ENCODE data around the gene GPHA2.

The GPHA2 gene

DNA sequence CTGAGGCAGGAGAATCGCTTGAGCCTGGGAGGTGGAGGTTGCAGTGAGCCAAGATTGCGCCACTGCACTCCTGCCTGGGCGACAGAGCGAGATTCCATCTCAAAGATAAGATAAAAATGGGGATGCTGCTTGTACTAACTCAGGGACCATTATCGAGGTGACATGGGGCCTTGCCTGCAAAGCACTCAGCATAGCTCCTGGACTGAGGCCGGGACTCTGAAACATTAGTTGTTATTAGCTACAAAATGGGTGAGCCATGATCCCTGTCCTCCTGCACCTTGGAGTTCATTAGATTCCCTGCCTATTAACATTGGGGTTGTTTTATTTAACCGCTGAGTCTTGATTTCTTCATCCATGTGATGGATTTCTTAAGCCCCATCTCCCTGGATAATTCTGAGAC lies 6.1 kb downstream of the GPHA2 start:
- no peak for DNase-seq

- DNase-seq, result no peak
Observed at GRCh38 chr11:64928957-64929356, 6.7 kb downstream of the GPHA2 start.

DNA sequence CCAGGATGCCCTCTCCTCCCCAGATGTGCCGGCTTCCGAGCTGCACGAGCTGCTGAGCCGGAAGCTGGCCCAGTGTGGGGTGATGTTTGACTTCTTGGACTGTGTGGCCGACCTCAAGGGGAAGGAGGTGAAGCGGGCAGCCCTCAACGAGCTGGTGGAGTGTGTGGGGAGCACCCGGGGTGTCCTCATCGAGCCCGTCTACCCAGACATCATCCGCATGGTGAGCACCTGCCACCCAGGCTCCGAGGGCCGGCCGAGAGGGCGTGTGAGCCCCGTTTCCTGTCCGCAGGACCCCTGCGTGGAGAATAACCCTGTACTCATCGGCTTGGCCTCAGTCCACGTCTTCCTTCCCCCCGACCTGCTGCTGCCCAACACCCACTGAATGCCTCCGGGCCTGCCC lies 9.0 kb downstream of the GPHA2 start:
- DNase-seq, result no peak

- no peak for DNase-seq
Observed at GRCh38 chr11:64925536-64926436, 9.9 kb downstream of the GPHA2 start.

- DNase-seq, result peak; percentile 18
Observed at GRCh38 chr11:64924910-64925284, 10.8 kb downstream of the GPHA2 start.

DNA sequence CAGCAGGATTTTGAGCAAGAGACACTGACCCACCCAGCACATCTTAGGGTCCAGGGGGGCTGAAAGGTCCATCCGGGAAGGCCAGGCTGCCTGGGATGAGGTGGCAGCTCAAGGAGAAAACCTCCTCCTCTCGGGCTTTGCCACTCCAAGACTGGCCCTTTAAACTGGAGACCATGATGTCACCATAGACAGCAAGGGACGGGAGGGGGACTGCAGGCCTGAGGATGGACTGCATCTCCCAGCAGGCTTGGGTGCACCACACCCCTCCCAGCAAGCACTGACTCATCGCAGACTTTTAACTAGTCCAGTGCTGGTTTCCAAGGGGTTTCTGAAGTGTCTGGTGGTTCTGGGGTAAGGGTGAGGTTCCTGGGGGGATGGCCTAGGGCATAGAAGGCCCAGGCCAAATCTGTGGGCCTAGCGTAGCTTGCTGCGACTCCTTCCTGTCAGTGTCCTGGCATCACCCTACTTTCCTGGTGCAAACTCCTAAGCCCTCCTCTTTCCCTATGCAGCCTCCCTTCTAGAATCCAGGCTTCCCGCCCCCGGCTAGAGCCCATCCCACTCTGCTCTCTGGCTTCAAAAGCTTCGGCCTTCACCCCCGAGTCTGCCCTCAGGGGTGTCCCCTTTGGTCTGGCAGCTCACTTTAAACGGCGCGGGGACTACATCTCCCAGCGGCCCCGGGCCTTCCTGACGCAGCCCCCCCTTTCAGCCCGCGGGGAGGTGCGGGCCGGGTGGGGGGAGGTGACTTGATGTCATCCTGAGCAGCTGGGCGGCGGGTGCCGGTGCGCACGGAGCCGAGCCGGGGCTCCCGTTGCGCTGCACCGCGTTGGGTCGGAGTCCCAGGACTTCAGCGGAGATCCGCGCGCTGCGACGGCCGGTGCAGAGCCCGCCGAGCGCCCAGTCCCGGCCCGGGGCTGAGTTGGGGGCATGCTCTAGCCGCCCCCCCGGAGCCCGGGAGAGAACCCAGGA lies 11.5 kb downstream of the GPHA2 start, which contains the start of gene PPP2R5B:
TSS of gene PPP2R5B (plus strand) at position 746 of the 966 bp plus-strand sequence. CDS start 1,046 bp downstream, outside the sequence.
- DNase-seq, result peak; percentile 90

DNA sequence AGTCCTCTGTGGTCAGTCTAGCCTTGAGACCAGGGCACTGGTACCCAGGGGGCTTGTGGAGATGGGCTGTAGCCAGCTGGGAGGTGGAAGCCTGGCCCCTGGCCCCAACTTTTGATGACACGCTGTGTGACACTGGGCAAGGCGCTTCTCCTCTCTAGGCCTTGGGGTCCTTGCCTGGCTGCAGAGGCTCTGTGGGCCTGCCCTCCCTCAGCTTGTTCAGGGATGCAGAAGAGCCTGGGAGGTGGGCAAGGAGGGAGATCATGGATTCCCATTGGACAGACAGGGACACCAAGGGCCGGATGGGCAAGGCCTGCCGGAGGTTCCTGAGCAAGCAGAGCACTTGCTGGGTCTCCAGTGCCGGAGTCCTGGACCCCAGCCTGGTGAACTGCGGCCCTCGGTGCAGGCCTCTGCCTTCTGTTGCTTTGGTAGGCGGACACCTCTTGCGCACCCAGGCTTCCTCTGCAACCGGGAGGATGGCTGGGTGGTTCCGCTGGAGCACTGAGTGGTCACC lies 12.5 kb downstream of the GPHA2 start:
- DNase-seq, result no peak

DNA sequence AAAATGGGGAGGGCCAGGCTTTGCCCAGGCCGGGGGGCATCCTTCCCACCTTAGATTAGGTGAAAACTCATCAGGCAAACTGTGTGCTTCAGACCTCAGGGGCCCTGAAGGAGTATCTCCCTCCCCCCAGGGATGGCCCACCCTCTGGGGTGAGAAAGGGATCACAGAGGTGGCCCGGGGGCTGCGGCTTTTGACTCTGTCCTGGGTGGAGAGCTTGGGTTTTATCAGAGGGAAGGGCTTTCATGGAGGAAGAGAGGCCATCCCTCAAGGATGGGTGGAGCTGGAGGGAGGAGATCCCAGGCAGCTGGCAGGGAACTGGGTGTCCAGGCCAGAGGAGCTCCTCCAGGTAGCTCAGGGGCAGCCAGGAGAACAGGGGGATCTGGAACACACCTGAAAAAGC lies 14.3 kb downstream of the GPHA2 start:
- no peak for DNase-seq

GRCh38 chr11:64920124-64920523 lies 15.6 kb downstream of the GPHA2 start:
- DNase-seq, result no peak

DNA sequence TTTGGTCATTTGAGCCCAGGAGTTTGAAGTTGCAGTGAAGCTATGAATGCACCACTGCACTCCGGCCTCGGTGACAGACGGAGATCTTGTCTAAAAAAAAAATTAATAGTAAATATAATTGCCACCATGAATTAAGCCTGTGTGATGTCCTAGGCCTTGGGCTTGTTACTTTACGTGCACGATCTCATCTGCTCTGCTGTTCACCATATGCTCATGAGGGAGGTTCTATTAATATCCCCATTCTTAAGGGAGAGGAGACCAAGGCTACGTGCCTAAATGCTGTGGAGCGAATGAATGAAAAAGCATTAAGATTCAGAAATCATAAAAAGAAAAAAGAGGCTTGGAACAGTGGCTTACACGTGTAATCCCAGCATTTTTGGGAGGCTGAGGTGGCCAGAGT lies 16.1 kb downstream of the GPHA2 start:
- DNase-seq, result no peak

GRCh38 chr11:64918017-64918416 lies 17.7 kb downstream of the GPHA2 start:
- DNase-seq, result no peak

DNA sequence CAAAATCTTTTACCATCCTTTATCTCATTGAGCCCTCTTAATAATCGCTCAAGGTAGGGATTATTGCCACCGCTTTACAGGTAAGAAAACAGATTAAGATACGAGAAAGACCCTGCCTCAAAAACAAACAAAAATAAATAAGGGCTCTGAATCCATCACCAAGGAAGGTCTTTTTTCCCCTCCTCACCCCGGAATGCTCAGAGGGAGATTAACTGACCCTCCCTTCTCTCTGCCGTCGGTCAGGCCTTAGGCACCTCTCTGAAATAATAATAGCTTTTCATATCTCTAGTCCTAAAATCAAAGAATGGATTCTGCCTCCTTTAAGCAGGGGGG lies 18.1 kb downstream of the GPHA2 start:
- DNase-seq, result no peak

GRCh38 chr11:64916775-64917662 lies 18.7 kb downstream of the GPHA2 start, which contains the start of gene ATG2A:
Gene ATG2A (minus strand): TSS chr11:64917209. CDS start chr11:64917135, 74 bp downstream.
- DNase-seq, result peak; percentile 100

DNA sequence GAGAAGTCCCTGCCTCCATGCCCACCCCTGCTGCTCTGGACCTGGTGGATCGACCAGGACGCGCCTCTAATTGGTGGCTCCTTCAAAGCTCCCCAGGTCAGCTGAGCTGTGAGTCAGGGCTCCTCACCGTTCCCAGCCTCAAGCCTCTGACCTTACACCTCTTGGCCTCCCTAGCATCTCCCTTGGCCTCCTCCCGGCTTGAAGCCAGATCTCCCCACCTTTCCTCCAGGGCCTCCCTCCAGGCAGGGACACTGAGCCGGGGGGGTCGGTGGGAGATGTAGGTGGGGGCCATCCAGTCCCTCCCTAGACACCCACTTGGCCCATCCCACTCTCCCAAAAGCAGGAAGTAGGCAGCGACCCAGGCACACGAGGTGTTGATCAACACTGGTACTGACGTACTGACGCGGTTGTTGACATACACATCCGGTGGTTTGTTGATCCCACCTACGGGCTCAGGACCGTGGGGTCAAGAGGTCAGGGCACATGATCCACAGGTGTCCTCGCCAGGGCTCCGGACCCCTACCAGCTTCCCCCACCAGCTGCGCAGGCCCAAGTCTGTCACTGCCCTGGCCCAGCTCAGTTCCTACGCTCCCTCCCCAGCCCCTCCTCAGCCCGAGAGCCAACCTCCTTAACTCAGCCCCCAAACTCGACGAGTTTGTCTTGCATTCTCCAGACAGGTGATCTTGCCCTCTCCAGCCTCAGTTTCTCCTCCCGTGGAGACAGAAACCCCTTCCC lies 19.5 kb downstream of the GPHA2 start:
- peak; percentile 38 for DNase-seq

DNA sequence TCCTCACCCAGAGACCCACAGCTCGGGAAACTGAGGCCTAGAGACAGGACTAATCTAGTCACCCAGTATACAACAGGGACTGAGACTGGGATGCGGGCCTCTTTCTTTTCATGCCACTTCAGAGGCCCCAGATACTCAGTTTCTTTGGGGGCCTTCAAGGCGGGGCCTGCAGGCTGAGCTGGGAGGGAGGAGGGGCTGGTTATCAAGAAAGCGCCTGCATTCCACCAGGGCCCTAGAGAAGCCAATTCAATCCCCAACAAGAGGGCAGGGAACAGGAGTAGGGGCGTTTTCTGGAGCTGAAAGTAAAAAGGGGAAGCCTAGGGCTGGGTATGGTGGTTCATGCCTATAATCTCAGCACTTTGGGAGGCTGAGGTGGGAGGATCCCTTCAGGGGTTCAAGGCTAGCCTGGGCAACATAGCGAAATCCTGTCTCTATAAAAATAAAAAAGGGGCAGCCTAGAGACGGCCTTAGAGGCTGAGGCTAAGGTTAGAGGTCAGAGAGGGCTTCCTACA lies 20.3 kb downstream of the GPHA2 start:
- no peak for DNase-seq

- no peak for DNase-seq
Observed at GRCh38 chr11:64914123-64914522, 21.6 kb downstream of the GPHA2 start.

- no peak for DNase-seq
Observed at GRCh38 chr11:64913171-64913727, 22.4 kb downstream of the GPHA2 start.

DNA sequence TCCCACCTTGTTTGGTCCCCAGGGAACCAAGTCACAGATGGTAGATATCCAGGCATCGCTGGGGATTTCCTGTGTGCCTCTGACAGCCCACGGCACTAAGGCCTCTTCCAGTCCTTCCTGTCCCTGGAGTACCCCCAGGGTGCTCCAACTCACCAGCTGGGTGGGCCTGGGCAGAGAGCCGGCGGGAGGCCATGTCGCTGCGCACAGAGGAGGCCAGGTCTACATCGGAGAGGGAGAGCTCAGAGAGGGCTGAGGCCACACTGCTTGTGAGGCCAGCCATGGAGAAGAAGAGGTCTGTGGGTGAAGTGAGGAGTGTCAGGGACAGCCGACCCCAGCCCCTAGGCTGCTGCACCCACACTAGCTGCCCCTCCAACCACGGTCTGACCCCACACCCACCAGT lies 24.0 kb downstream of the GPHA2 start:
- no peak for DNase-seq

DNA sequence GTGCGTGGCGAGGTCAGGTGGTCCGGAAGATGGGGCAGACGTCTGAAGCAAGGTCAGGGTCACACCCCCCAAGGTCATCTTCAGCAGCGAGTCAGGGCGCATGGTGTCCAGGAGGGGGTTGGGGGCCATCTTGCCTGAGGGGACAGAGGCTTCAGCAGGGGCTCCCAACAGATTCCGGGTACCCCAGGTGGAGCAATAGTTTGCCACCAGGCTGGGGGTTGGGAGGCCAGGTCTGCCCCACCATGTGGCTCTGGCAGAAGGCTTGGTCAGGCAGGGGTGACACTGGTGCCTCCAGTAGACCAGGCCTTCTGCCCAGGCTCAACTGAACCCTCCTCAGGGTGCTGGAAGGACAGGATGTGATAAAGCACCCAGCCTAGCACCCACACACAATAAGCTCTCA lies 24.6 kb downstream of the GPHA2 start:
- no peak for DNase-seq

DNA sequence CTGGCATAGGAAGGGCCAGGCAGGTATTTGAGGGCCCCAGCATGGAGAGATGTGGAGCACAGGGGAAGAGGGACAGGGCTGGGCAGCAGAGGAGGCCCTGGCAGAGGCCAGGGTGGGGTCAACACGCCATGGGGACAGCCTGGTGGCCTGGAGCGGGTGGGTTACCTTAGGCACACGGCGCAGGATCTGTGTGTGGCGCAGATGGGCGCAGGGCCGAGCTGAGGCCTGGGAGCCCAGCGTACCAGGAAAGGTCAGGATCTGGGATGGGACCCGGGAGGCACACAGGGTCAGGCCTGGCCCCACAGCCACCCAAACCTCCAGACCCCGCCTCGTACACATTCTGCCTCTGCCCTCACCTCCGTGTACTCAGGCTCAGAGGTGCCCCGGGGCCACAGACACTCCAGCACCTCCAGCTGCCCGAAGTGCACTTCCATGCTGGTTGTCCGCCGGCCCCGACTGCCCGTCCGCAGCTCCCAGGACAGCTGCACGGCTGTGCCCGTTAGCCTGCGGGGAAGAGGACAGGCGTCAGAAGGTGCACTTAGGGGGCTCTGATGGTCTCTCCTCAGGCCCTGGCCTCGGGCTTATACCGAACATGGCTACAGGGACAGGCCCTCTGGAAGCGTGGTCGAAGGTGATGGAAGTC lies 25.1 kb downstream of the GPHA2 start:
- no peak for DNase-seq

Data from activated CD4-positive, alpha-beta T cell treated with anti-CD3 and anti-CD28 coated beads for 48 hours (primary cell).